NCI-H748 treated with DMSO at 0.1 percent for 48 hours (cell line): Measurements from ENCODE around the gene HOGA1.

Experiments
- DNase-seq: peaks from one replicate; lab custom pipeline; 2025; lab: John Stamatoyannopoulos, UW

Gene HOGA1

GRCh38 chr10:97580421-97581367 lies 3.5 kb upstream of the HOGA1 start:
- DNase-seq = no peak

GRCh38 chr10:97582169-97582568 lies 2.0 kb upstream of the HOGA1 start:
- no peak for DNase-seq

- DNase-seq = no peak
Measured at GRCh38 chr10:97583476-97583875, 713 bp upstream of the HOGA1 start.

- no peak for DNase-seq
Measured at GRCh38 chr10:97584798-97585438, 729 bp downstream of the HOGA1 start.

- no peak for DNase-seq
Measured at GRCh38 chr10:97585439-97585811, 1.2 kb downstream of the HOGA1 start.

- no peak for DNase-seq
Measured at GRCh38 chr10:97587183-97587582, 3.0 kb downstream of the HOGA1 start.

GRCh38 chr10:97589479-97589878 lies 5.3 kb downstream of the HOGA1 start, which contains the start of gene C10orf62:
TSS of gene C10orf62 (plus strand) at chr10:97589721. CDS start at chr10:97589898, 177 bp downstream.
- no peak for DNase-seq

- DNase-seq = no peak
Measured at GRCh38 chr10:97590082-97590747, 6.0 kb downstream of the HOGA1 start.

- no peak for DNase-seq
Measured at GRCh38 chr10:97590748-97591495, 6.7 kb downstream of the HOGA1 start.

- DNase-seq = no peak
Measured at GRCh38 chr10:97593421-97593820, 9.2 kb downstream of the HOGA1 start.

GRCh38 chr10:97596101-97597082 lies 12.2 kb downstream of the HOGA1 start:
- DNase-seq = no peak

GRCh38 chr10:97597778-97598177 lies 13.6 kb downstream of the HOGA1 start:
- DNase-seq = no peak

- DNase-seq = no peak
Measured at GRCh38 chr10:97598407-97599271, 14.4 kb downstream of the HOGA1 start.

- no peak for DNase-seq
Measured at GRCh38 chr10:97599272-97599619, 15.1 kb downstream of the HOGA1 start.

- no peak for DNase-seq
Measured at GRCh38 chr10:97600616-97601015, 16.4 kb downstream of the HOGA1 start.

- no peak for DNase-seq
Measured at GRCh38 chr10:97601268-97602215, 17.4 kb downstream of the HOGA1 start.

- no peak for DNase-seq
Measured at GRCh38 chr10:97607095-97607636, 23.0 kb downstream of the HOGA1 start.

- DNase-seq = no peak
Measured at GRCh38 chr10:97608991-97609561, 24.9 kb downstream of the HOGA1 start.
